KMS-11 (cell line): ENCODE data around the gene ITM2C.

Experiments used
- H2AFZ ChIP-seq: fragments of 200-600 bp; sonication (generic); 2 replicates; pipeline ENCODE4 v1.6.1; 2016; ENCODE audit warnings: antibody characterized with exemption, mixed run types, low read depth
- H3K27ac ChIP-seq: fragments of 200-600 bp; sonication (generic); 2 replicates; pipeline ENCODE4 v1.6.1; 2016; ENCODE audit warnings: mild to moderate bottlenecking, mixed run types
- H3K27me3 ChIP-seq: fragments of 200-600 bp; sonication (generic); 2 replicates; pipeline ENCODE4 v1.6.1; 2017; ENCODE audit warnings: mild to moderate bottlenecking, low read depth, mixed run types, moderate library complexity; ENCODE audit not compliant: insufficient read depth
- H3K36me3 ChIP-seq: fragments of 200-600 bp; sonication (generic); 2 replicates; pipeline ENCODE4 v1.6.1; 2017; ENCODE audit warnings: mild to moderate bottlenecking, mixed run types; ENCODE audit not compliant: insufficient read depth
- H3K4me1 ChIP-seq: fragments of 200-600 bp; sonication (generic); 2 replicates; pipeline ENCODE4 v1.6.1; 2016; ENCODE audit warnings: mild to moderate bottlenecking, low read depth, mixed run types; ENCODE audit not compliant: poor library complexity, severe bottlenecking
- H3K4me2 ChIP-seq: fragments of 200-600 bp; sonication (generic); 2 replicates; pipeline ENCODE4 v1.7.0; 2016; ENCODE audit warnings: mild to moderate bottlenecking, mixed run types
- H3K4me3 ChIP-seq: fragments of 200-600 bp; sonication (generic); IDR thresholded peaks from 2 replicates; pipeline ENCODE4 v1.6.1; 2017; ENCODE audit warnings: low read depth, low read length, mixed read lengths; ENCODE audit not compliant: insufficient read depth
- H3K79me2 ChIP-seq: fragments of 200-600 bp; sonication (generic); 2 replicates; pipeline ENCODE4 v1.6.1; 2016; ENCODE audit warnings: low read depth, mixed run types; ENCODE audit not compliant: insufficient read depth
- H3K9ac ChIP-seq: fragments of 200-600 bp; sonication (generic); 2 replicates; pipeline ENCODE4 v1.6.1; 2016; ENCODE audit warnings: mild to moderate bottlenecking, mixed run types
- H4K20me1 ChIP-seq: fragments of 200-600 bp; sonication (generic); 2 replicates; pipeline ENCODE4 v1.6.1; 2016; ENCODE audit warnings: mild to moderate bottlenecking, mixed run types; ENCODE audit not compliant: insufficient read depth
- TF ChIP-seq, protein P1 (sequence below): fragments of 200-600 bp; sonication (generic); conservative IDR thresholded peaks from 2 replicates; pipeline ENCODE4 v1.6.1; 2017; ENCODE audit warnings: low read depth, mild to moderate bottlenecking, antibody characterized with exemption, low read length, moderate library complexity, mixed read lengths

Gene ITM2C

DNA sequence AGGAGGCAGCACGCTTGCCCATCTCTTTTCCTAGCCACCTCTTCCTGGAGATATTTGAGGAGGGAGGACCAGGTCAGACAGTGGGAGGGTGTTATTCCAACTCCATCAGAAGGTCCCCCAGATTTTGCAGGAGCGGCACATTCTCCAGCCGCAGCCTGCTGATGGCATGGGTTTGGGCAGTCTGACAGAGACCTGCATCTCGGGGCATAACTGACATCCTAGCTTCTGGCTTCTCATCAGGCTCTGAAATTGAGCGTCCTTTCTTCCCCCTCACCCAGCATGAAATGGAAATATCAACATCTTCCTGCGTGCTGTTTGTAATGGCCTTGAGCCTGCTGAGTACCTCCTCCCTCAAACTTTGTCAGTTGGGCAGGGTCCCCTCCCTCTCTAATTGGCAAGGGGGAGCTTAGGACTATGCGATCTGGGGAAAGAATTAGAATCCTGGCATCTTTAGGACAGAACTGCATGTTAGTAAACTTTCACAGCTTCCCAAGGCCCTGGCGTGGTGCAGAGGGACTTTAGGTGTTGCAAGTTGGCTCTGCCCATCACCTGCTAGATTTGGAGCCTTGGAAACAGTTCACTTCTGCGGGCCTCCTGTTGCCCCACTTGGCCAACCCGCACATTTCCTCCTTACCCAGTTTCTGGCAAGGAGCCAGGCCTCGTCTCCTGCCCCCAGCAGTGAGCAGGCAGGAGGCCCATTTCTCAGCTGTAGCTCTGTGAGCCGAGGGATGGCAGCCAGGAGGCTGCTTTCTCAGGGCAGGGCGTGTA is 2.2 kb downstream of the ITM2C start:
- Histone ChIP-seq H3K27ac (peak overlapping the region; percentile 87), H3K79me2 (peaks cover 78% of the 10 kb centered on the region)

DNA sequence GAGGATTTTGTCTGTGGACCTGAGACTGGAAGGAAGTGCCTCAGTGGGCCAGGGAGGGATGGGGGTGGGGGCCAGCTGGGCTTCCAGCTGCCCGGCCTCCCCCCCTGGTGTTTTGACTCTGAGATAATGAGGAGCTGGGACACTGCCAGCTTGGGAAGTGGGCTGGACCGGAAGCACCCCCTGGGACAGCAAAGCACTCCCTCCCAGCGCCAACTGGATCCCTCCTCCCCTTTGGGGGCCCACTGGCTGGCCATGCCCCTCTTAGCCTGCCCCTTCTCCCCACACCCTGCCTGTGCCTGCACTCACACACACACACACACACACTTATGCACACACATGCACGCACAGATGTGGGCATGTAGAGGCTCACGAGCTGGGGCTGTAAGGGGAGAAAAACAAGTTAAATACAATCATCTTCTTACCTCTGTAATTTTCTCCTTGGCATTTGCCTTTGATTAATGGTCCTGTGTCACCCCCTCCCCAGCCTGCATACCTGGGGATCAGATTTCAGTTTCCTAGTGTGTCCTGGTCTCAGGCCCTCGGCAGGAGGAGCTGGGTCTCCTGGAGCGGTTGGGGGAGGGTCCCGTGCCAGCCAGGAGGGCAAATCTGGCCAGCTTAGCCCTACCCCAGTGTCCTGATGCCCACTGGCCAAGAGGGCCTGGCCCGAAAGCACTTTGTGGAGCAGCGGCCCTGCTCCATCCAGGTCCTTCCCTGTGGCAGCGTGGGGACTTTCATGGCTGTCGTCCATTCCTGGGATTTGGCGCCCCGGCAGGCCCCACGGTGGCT is 3.6 kb downstream of the ITM2C start:
- Histone ChIP-seq H2AFZ (no peak overlapping the region), H3K4me2 (peak overlapping the region; percentile 99), H3K79me2 (peaks cover 92% of the 10 kb centered on the region), H3K36me3 (no peaks in the 10 kb centered on the region), H4K20me1 (no peaks in the 10 kb centered on the region), H3K27me3 (no peaks in the 10 kb centered on the region), H3K27ac (peak overlapping the region; percentile 87), H3K4me1 (peaks cover 80% of the 10 kb centered on the region), H3K9ac (peak overlapping the region; percentile 86; the same call in 1 of the 2 replicates), H3K4me3 (no peak overlapping the region)
- TF ChIP-seq, protein P1, sequence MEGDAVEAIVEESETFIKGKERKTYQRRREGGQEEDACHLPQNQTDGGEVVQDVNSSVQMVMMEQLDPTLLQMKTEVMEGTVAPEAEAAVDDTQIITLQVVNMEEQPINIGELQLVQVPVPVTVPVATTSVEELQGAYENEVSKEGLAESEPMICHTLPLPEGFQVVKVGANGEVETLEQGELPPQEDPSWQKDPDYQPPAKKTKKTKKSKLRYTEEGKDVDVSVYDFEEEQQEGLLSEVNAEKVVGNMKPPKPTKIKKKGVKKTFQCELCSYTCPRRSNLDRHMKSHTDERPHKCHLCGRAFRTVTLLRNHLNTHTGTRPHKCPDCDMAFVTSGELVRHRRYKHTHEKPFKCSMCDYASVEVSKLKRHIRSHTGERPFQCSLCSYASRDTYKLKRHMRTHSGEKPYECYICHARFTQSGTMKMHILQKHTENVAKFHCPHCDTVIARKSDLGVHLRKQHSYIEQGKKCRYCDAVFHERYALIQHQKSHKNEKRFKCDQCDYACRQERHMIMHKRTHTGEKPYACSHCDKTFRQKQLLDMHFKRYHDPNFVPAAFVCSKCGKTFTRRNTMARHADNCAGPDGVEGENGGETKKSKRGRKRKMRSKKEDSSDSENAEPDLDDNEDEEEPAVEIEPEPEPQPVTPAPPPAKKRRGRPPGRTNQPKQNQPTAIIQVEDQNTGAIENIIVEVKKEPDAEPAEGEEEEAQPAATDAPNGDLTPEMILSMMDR, result no peak

More for the DNA sequence above, 2.2 kb downstream of the ITM2C start:
- H3K4me1 ChIP-seq, result peaks cover 66% of the 10 kb centered on the region
- no peaks in the 10 kb centered on the region for H4K20me1 ChIP-seq
- H3K4me2 ChIP-seq, result peak overlapping the region; percentile 99
- no peaks in the 10 kb centered on the region for H3K27me3 ChIP-seq
- peak overlapping the region; percentile 83 for H3K4me3 ChIP-seq
- H3K9ac ChIP-seq, result peak overlapping the region; percentile 86; the same call in 1 of the 2 replicates
- TF ChIP-seq, protein P1, result no peak
- H3K36me3 ChIP-seq, result no peaks in the 10 kb centered on the region
- no peak overlapping the region for H2AFZ ChIP-seq

DNA sequence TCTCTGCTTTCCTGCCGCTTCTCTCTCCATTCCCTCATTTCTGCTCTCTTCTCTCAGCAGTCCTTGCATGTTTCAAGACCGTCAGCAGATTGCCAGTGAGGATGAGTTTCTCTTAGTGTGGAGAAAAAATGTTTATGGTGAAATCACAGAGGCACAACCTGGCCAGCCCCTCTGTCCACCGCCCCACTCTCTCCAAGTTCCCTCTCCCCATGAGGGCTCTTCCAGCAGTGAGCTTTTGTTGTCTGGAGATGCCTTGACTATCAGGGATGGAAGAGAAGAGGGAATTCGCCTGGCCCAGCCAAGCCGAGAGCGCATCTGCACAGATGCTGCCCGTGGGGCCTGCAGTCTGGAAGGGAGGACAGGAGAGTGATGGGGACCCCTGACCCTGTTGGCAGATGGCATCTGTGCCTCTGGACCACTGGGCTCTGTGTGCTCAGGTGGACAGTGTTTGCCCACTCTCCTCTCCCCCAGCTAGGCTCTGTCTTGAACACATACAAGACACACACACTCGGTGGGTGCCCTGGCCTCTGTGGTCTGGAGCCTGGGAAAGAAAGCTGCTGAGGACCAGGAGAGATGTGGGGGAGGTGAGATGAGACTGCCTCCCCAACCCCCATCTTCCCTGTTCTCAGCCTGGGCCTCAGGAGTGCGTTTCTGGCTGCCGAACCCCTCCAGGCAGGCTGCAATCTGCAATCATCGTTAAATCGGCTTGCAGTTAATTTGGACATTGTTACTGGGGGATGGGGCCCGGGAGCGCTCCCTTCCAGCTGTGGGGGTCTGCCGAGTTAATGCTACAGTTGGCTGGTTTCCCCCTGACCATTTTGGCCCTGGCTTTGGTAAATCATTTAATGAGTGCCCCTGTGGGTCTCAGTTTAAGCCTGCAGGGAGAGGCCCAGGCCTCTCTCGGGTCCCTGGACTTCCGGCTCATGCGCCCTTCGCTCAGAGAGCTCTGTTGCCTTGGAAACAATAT is 4.5 kb downstream of the ITM2C start:
- Histone ChIP-seq H3K4me1 (peaks cover 83% of the 10 kb centered on the region), H3K27me3 (no peaks in the 10 kb centered on the region), H3K4me2 (peak overlapping the region; percentile 99), H3K27ac (peak overlapping the region; percentile 87), H3K79me2 (peaks cover 87% of the 10 kb centered on the region), H3K4me3 (peak overlapping the region; percentile 60), H3K9ac (peak overlapping the region; percentile 86), H2AFZ (no peak overlapping the region), H4K20me1 (no peaks in the 10 kb centered on the region), H3K36me3 (no peaks in the 10 kb centered on the region)
- TF ChIP-seq, protein P1, result no peak

DNA sequence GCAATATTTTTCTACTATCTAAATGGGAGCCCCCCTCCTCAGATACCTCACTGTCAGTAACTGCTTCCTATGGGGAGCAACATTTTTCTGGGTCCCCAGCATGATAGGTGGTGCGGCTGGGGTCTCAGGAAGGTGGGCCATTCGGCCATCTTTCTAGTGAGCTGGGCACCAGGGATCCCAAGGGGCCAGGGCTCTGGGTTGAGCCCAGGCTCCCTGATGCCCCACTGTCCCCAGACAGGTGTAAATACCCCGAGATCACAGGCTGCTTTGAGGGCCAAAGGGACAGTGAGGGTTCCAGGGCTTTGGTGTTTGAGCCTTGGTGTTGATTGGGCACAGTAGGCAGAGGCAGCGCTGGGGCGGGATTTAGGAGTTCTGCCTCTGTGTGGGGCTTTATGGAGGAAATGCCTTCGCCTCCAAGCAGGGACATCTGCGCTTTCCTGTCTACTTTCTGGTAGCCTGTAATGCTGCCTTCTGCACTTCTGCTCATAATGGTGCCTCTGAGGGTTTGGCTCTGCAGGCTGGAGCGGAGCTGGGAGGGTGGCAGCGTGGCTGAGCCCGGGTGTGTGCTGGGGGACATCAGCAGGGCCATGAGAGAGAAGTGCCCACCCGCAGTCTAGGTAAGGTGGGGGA is 5.3 kb downstream of the ITM2C start:
- no peaks in the 10 kb centered on the region for H4K20me1 ChIP-seq
- H3K27me3 ChIP-seq, result no peaks in the 10 kb centered on the region
- H3K4me1 ChIP-seq, result peaks cover 87% of the 10 kb centered on the region
- peak overlapping the region; percentile 86 for H3K9ac ChIP-seq
- no peak overlapping the region for H2AFZ ChIP-seq
- TF ChIP-seq, protein P1, result no peak
- peak overlapping the region; percentile 87 for H3K27ac ChIP-seq
- no peak overlapping the region for H3K4me3 ChIP-seq
- peak overlapping the region; percentile 99 for H3K4me2 ChIP-seq
- H3K79me2 ChIP-seq, result peaks cover 87% of the 10 kb centered on the region
- no peaks in the 10 kb centered on the region for H3K36me3 ChIP-seq
